Left lung (tissue), 10 donors: ENCODE data around the gene ADORA2B. TPM values are rescaled to one million over a fixed set of nuclear protein-coding genes. Genes with fewer than 3 reads are reported as not detected.
"Not testable (repeated sequence)": the region's sequence is repeated elsewhere in the genome, so short reads cannot be mapped to it uniquely, and the experiment has no call there.

Experiments used
- ATAC-seq: fragments of 200-7000 bp; cut with Tn5 transposase; one replicate; pipeline ENCODE4 v1.9.1; 2020; ENCODE audit warnings: moderate library complexity
- DNase-seq, 4 donors: peaks; one replicate each; pipeline ENCODE4 v3.0.0-alpha.2; 2013 to 2020
- H3K27ac ChIP-seq, 2 donors: fragments of 200-600 bp; sonication (generic) in 1 of 2; one replicate each; pipeline versions ENCODE4 v1.5.0 to v1.8.0; 2020 to 2021
- H3K27me3 ChIP-seq, 2 donors: fragments of 200-600 bp; sonication (generic) in 1 of 2; one replicate each; pipeline versions ENCODE4 v1.5.0 to v1.8.0; 2020 to 2021
- H3K36me3 ChIP-seq, 2 donors: fragments of 200-600 bp; sonication (generic) in 1 of 2; one replicate each; pipeline versions ENCODE4 v1.5.0 to v1.8.0; 2020 to 2021
- H3K4me1 ChIP-seq, 2 donors: fragments of 200-600 bp; one replicate each; pipeline ENCODE4 v1.8.0; 2021
- H3K4me3 ChIP-seq, 2 donors: fragments of 200-600 bp; sonication (generic) in 1 of 2; one replicate each; pipeline versions ENCODE4 v1.5.0 to v1.8.0; 2020 to 2021; ENCODE audit warnings: mild to moderate bottlenecking in 1 of 2
- H3K9me3 ChIP-seq, 2 donors: fragments of 200-600 bp; sonication (generic) in 1 of 2; one replicate each; pipeline versions ENCODE4 v1.5.0 to v1.8.0; 2020 to 2021
- CTCF ChIP-seq, 2 donors: fragments of 200-600 bp; sonication (generic) in 1 of 2; IDR thresholded peaks; one replicate each; pipeline versions ENCODE4 v1.5.0 to v1.8.0; 2021; ENCODE audit warnings: antibody characterized with exemption in 2 of 2
- intact Hi-C, 2 donors: fragments of 100-400 bp; cut with DNase I; formaldehyde crosslinking; loops; one replicate each; pipeline versions ENCODE4 v1.11.2 to v1.14.2; 2022
- polyA plus RNA-seq, 6 donors: library from polyadenylated mRNA; unstranded; fragments of 120-200 nt; gene quantifications; one replicate each; pipeline ENCODE4 v1.2.1, GENCODE V29; 2013; ENCODE audit not compliant: insufficient read length in 6 of 6
- total RNA-seq, 2 donors: library from RNA; stranded (reverse); fragmentation: NEBNext Ultra II Directional; extraction: Animal tissue kit (Norgen Biotek cat#: 25700); gene quantifications; one replicate each; pipeline ENCODE4 v1.2.1, GENCODE V29; 2021
- donor health status: DM: no; HTN: yes; CAD: no.
- donor health status: DM: no; HTN: no; CAD: no.

Gene ADORA2B
- total and polyA plus RNA-seq, 8 donors: 2.3 to 12.2 (median 6.3) TPM

DNA sequence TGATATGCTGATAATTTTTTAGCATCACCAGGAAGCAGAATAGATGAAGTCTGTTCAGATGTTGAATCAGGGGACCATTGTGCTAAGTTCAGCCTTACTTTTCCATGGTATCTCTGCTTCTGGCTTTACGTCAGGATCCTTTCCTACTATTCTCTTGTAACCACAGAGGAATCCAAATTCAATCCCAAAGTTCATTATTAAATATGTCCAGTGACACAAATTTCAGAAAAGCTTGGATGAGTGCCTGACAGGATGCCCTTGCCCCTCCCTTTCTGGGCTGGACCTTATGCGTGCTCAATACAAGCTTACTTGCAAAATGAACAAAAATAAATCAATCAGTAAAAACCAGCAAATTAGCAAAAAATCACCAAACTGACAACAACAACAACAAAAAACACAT lies 37.6 kb upstream of the ADORA2B start:
- no peak for TF ChIP-seq CTCF (IDR thresholded peaks at IDR 0.05)
- no peaks in the 10 kb centered on the region for H3K27me3 ChIP-seq
- DNase-seq: no peak
- intact Hi-C loops: no loop called here
- no peaks in the 10 kb centered on the region for H3K4me1 ChIP-seq
- H3K4me3 ChIP-seq: no peak overlapping the region
- no peak for ATAC-seq
- H3K9me3 ChIP-seq: no peaks in the 10 kb centered on the region
- H3K27ac ChIP-seq: no peak overlapping the region
- no peaks in the 10 kb centered on the region for H3K36me3 ChIP-seq

DNA sequence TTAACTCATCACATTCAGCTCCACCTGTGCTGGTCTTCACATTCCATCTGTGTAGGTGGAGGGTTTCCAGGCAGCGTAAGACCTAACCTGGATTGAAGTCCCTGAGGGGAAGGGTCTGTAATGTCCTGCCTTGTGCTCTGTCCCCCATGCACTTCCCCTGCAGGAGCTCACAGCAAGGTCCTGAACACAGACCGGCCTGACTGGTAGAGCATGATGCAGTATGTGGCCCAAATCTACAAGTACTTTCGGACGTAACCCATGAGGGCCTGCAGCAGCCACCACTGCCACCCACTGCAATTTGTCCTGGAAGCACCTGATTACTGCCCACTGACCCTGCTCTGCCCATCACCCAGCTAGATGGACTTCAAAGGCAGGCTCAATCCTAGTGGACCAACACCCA lies 36.6 kb upstream of the ADORA2B start:
- Histone ChIP-seq H3K4me3 (no peak overlapping the region), H3K4me1 (no peaks in the 10 kb centered on the region), H3K36me3 (no peaks in the 10 kb centered on the region), H3K27ac (no peak overlapping the region), H3K9me3 (no peaks in the 10 kb centered on the region), H3K27me3 (no peaks in the 10 kb centered on the region)
- ATAC-seq: no peak
- intact Hi-C loops: no loop called here
- no peak for DNase-seq
- TF ChIP-seq CTCF (IDR thresholded peaks at IDR 0.05): no peak

DNA sequence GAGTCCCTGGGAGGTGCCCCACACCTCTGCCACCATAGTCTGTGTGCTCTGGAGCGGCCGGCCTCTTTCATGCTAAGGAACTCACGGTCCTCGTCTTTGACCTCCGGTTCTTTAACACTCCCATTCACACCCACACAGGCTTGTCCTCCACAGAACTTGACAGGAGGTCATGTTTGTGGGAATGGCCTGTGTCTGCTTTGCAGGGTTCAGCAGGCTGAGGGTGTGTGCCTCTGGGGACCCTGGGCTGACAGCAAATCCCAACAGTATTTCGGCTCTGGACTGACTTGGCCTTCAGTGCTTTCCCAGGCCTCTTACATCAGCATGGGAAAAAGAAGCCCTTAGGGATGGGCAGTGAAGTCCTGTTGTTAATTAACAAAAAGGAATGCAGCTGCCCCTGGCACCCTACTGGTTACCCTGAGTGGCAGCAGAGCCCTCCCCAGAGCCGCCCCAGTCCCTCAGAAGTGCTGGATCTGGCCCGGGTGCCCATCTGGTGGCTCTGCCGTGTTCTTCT lies 35.4 kb upstream of the ADORA2B start:
- Histone ChIP-seq H3K27me3 (no peaks in the 10 kb centered on the region), H3K4me3 (no peak overlapping the region), H3K27ac (no peak overlapping the region), H3K36me3 (no peaks in the 10 kb centered on the region), H3K4me1 (peaks cover 0 to 2% of the 10 kb centered on the region in 2 donors), H3K9me3 (no peaks in the 10 kb centered on the region)
- intact Hi-C loops: no loop called here
- no peak for DNase-seq
- peak; percentile 29 for ATAC-seq
- TF ChIP-seq CTCF (IDR thresholded peaks at IDR 0.05): no peak

DNA sequence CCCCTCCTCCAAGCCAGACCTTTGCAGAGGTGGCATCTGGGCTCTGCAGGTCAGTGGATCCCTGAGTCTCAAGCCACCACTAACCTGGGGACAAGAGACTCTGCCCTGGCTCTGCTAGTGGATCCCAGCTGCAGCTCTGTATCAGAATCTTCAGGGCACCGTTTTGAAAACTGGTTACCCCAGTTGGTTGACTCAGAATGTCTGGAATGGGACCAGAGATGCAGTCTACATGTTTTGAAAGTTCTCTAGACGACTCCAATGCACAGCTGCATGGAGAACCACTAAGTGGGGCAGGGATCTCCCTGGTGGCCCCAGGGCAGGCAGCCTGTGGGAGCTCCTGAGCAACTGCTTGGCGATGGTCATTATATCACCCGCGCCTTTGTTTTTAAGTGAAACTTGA lies 34.1 kb upstream of the ADORA2B start:
- peaks cover 0 to 4% of the 10 kb centered on the region in 2 donors for H3K4me1 ChIP-seq
- no peak for TF ChIP-seq CTCF (IDR thresholded peaks at IDR 0.05)
- H3K27me3 ChIP-seq: no peaks in the 10 kb centered on the region
- H3K4me3 ChIP-seq: no peak overlapping the region
- ATAC-seq (no peak), DNase-seq (no peak)
- no peak overlapping the region for H3K27ac ChIP-seq
- H3K36me3 ChIP-seq: no peaks in the 10 kb centered on the region
- intact Hi-C loops: no loop called here
- H3K9me3 ChIP-seq: no peaks in the 10 kb centered on the region

DNA sequence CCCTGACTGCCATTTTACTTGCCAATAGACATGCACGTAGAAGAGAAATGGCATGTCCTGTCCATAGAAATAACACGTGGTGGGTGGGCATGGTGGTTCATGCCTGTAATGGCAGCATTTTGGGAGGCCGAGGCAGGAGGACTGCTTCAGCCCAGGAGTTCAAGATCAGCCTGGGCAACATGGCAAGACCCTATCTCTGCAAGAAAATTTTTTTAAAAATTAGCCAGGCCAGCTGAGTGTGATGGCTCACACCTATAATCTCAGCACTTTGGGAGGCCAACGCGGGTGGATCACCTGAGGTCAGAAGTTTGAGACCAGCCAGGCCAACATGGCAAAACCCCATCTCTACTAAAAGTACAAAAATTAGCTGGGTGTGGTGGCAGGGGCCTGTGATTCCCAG lies 33.2 kb upstream of the ADORA2B start:
- H3K9me3 ChIP-seq, H3K27me3 ChIP-seq, intact Hi-C loops, H3K4me3 ChIP-seq, ATAC-seq, H3K36me3 ChIP-seq, H3K27ac ChIP-seq, DNase-seq, H3K4me1 ChIP-seq: not testable (repeated sequence)

GRCh38 chr17:15912416-15912955 lies 32.4 kb upstream of the ADORA2B start:
- Histone ChIP-seq H3K27ac (no peak overlapping the region), H3K4me1 (peaks cover 0 to 9% of the 10 kb centered on the region in 2 donors), H3K27me3 (peaks cover 5 to 10% of the 10 kb centered on the region in 2 donors), H3K36me3 (no peaks in the 10 kb centered on the region), H3K9me3 (no peaks in the 10 kb centered on the region), H3K4me3 (no peak overlapping the region)
- intact Hi-C loops: no loop called here
- no peak for ATAC-seq
- DNase-seq: no peak
- no peak for TF ChIP-seq CTCF (IDR thresholded peaks at IDR 0.05)
